Fibroblast of the conjunctiva (primary cell): ENCODE data around the gene LRMDA.
"Not testable (repeated sequence)": the region's sequence is repeated elsewhere in the genome, so short reads cannot be mapped to it uniquely, and the experiment has no call there.

Experiments
- DNase-seq: peaks from one replicate; pipeline ENCODE4 v3.0.0-alpha.2; 2010; ENCODE audit warnings: low read depth

The LRMDA gene

DNA sequence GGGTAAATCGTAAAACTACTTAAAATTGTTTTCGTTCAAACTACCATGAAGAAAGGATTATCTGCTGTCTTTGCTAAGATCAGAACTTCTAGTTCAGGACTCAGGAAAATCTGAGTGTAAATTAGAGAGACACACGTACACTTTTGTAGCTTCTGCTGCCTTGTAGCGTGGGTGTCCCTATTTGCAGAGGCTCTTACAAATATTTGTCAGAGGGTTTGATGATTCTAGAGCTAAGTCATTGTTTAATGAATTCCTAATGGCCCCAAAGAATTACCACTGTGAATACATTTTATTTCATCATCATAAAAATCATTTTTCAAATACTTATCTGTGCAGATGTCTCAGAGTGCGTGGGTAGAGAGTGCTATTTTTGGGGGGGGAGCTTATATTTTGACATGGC lies 314.9 kb downstream of the LRMDA start:
- DNase-seq = no peak

DNA sequence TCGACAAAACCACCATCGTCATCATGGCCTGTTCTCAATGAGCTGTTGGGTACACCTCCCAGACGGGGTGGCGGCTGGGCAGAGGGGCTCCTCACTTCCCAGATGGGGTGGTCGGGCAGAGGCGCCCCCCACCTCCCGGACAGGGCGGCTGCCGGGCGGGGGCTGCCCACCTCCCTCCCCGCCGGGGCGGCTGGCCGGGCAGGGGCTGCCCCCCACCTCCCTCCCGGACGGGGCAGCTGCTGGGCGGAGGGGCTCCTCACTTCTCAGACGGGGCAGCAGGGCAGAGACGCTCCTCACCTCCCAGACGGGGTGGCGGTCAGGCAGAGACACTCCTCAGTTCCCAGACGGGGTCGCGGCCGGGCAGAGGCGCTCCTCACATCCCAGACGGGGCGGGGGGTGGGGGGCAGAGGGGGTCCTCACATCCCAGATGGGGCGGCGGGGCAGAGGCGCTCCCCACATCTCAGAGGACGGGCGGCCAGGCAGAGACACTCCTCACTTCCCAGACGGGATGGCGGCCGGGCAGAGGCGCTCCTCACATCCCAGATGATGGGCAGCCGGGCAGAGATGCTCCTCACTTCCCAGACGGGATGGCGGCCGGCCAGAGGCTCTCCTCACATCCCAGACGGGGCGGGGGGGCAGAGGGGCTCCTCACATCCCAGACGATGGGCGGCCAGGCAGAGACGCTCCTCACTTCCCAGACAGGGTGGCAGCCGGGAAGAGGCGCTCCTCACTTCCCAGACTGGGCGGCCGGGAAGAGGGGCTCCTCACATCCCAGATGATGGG lies 318.9 kb downstream of the LRMDA start:
- DNase-seq = not testable (repeated sequence)

DNA sequence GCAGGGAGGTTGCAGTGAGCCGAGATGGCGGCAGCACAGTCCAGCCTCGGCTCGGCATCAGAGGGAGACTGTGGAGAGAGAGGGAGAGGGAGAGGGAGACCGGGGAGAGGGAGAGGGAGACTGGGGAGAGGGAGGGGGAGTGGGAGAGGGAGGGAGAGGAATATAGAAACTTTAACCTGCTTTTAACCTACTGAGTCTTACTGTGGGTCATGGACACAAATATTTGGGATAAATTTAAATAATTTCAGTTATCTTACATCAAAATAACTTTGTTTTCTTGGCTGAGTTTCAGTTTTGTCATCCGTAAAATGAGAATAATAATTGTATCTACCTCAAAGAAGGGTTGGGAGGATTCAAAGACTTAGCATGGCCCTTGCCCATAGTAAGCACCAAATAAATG lies 319.8 kb downstream of the LRMDA start:
- no peak for DNase-seq

DNA sequence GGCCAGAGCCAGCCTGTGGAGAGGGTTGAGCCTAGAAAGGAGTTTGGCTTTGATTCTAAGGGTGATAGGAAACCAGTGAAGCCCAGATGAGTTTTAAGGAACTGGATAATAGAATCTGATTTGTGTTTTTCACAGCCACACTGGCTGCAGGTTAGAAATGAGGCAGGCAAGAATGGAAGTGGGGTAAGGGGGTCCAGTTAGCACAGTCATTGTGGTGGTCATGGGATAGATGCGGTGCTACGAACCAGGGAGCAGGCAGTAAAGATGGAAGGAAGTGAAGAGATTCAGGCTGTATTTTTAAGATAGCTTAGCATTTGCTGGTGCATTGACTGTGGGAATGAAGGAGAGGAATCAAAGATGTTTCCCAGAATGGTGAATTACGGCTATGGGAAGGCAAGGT lies 322.2 kb downstream of the LRMDA start:
- DNase-seq = no peak

DNA sequence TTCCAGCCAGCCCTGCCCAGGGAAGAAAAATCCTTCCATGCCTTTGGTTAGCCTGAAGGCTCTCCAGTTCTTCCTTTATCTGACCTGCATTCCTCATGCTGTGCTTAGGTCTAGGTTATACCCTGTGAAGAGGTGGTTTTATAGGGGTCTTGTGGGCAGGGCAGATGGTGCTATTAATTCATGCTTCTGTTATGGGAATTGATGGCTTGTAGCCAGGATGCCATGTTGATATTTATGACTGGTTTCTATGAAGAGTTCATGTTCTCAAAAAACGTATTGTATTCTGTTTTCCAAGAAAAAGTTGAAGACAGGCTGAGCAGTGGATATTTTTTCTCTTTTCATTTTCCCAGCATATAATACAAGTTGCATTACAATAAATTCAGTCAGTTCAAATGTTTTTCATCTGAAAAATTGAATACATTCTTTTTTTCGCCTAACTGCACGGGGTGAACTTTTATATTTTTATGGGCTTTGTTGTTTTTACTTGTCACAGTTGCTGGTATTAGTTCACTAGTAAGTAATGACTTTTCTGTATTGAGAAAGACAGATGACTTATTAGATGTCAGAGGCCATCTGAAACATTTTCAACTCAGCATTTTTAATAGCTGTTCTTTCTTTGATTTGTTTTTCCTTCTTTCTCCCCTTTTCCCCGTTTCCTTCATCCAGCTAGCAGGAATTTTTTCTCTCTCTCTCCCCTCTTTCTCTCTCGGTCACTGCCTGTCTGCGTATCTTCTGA lies 322.8 kb downstream of the LRMDA start:
- no peak for DNase-seq

DNA sequence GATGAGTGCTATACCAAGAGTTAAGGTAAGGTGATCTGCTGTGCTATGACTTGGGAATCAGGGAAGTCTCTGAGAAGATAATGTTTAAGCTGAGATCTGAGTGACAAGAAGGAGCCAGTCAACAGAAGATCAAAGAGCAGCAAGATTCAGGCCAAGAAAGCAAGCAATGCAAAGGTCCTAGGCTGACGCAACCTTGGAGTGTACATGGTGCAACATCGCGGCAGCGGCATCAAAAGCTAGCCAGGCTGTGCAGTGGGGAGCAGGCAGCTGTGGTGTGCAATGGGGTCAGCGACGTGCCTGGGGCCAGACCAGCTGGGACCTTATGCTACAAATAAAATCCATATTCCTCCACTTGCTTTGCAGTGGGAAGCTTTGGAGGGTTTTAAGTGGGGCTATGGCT lies 324.1 kb downstream of the LRMDA start:
- DNase-seq = no peak

DNA sequence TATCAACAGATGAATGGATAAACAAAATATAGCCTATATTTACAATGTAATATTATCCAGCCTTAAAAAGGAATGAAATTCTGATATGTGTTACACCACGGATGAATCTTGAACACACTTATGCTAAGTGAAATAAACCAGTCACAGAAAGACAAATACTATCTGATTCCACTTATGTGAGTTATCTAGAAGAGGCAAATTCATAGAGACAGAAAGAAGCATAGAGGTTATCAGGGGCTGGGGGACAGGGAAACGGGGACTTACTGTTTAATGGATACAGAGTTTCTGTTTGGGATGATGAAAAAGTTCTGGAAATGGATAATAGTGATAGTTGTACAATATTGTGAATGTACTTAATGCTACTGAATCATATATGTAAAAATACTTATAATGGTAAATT lies 329.9 kb downstream of the LRMDA start:
- DNase-seq = no peak

DNA sequence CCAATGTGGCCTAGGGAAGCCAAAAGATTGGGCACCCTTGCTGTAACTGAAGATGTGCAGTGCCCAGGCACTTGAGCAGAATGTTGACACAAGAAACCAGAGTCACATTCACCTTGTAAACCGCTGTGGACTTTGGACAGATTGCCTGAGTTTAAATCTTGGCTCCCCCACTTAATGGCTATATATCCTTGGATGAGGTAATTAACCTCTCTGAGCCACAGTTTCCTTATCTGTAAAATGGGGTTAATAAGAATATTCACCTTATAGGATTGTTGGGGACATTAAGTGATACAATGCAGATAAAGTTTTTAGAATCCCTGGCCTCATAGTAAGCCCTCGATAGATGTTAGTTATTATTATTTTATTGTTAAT lies 331.0 kb downstream of the LRMDA start:
- DNase-seq = no peak

DNA sequence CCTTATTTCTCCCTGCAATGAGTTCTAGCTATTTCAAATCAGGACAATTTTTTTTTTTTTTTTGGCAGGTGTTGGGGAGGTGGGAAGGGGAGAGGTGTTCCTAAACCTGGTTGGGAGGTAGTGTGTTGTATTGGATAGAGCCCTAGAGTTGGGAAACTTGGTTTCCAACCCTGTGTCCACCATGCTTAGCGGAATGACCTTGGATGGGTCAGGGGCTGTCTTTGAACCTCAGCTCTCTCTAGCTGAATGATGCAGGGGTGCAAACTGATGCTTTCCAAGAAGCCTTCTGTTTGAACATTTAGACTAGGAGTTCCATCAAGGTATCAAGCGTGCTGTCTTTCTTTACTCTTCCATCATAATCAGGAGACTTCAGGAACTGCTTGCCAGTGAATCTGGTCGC lies 332.2 kb downstream of the LRMDA start:
- no peak for DNase-seq

DNA sequence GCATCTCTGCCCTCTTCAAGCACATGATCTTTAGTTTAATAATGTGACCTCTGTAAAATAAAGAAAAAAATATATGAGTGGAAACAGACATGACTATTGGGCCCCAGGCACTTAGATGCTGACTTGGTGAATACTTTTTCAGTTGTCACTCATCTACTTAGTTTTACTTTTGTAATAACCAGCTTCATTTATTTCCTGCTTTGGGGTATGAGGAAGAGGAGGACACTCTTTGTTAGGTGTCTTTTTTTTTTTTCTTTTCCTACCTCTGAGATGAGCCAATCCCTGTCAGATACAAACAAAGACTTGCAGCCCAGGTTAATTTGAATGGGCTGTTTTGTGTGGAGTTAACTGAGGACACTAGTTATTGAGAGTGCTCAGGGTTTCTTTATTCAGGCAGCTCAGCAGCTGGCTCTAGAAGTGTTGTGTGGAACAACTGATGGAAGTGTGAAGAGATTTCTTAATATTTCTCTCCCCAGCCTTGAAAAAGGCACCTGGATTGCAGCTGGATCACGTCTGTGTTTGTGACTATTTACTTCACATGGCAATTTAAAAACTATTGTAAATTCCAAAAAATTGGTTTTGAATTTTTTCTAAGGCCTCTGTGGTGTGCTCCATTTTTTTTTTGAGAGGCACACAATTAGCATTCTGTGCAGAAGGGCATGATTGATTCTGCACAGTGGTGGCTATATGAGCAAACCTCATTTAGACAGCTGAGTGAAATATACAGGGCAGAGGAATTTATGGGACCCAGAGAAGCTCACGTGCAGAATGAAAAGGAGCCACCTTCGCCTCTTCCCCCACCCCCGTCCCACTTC lies 333.8 kb downstream of the LRMDA start:
- no peak for DNase-seq

DNA sequence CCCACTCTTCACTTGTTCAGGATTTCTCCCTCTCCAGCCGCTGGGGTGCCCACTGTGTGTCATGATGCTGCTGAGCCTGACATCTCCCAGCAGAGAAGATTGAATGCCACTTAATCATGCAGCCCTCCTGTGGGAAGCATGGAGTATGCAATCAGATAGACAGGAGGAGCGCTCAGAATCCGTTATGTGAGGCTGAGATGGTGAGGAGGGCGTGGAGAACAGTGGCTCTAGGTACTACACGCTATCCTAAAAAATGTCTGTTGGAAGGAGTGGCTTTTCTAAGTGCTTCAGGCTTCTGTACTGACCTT lies 334.3 kb downstream of the LRMDA start:
- no peak for DNase-seq

DNA sequence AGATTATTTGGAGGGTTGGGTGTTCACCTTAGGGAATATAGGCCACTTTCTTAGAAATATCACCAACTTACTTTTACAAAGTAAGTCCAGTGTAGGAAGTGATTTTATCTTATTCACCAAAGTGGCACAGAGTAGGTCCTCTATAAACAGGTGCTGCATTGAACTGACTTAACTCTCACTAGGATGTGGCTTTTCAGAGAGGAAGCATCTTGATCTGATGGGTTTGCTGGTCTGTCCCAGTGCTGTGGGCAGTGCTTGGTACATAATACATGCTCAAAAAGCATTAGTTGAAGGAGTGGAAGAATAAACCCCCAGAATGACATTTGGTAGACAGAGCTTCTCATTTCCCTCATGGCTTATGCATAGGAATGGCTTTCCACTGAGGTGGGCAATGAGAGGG lies 334.7 kb downstream of the LRMDA start:
- DNase-seq = no peak

DNA sequence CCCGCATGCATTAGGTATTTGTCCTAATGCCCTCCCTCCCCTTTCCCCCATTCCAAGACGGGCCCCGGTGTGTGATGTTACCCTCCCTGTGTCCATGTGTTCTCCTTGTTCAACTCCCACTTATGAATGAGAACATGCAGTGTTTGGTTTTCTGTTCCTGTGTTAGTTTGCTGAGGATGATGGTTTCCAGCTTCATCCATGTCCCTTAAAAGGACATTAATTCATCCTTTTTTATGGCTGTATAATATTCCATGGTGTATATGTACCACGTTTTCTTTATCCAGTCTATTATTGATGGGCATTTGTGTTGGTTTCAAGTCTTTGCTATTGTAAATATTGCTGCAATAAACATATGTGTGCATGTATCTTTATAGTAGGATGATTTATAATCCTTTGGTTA lies 335.3 kb downstream of the LRMDA start:
- not testable (repeated sequence) for DNase-seq

DNA sequence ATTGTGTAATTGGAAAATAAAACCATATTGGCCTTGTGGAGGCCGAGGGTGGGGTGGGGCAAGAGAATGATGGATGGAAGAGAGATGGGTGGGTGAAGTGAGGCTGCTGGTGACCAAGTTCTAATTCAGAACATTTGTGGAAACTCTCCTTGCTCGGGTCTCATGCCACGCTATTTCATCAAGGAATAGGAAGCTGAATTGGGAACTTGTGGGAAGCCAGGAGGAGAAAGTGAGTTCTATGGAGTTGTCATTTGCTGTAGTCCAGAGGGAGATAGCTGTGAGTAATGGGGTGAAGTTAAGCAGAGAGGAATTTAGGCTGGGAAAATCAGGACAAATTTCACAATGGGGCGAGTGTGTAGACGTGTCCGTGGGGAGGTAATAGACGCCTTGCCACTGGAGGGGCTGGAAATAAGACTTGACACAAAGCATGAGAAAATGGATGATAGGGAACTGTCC lies 339.2 kb downstream of the LRMDA start:
- no peak for DNase-seq

DNA sequence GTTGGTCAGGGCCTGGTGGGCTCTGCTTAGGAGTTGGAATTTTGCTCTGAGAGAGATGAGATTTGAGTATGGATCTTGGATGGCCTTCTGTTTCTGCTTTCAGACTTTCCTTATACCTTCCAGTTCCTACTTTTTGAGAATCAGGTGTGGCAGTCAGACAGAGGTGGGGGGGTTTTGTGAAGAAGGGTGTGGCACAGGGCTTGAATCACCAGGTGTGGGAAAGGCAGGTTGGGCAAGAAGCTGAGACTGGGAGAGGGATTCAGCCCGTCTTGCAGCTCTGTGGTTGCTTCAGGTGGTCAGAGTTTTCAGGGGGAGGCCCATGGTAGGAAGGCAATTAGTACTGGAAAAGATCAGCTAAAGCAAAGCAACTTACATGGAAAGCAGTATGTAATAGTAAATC lies 340.2 kb downstream of the LRMDA start:
- no peak for DNase-seq

DNA sequence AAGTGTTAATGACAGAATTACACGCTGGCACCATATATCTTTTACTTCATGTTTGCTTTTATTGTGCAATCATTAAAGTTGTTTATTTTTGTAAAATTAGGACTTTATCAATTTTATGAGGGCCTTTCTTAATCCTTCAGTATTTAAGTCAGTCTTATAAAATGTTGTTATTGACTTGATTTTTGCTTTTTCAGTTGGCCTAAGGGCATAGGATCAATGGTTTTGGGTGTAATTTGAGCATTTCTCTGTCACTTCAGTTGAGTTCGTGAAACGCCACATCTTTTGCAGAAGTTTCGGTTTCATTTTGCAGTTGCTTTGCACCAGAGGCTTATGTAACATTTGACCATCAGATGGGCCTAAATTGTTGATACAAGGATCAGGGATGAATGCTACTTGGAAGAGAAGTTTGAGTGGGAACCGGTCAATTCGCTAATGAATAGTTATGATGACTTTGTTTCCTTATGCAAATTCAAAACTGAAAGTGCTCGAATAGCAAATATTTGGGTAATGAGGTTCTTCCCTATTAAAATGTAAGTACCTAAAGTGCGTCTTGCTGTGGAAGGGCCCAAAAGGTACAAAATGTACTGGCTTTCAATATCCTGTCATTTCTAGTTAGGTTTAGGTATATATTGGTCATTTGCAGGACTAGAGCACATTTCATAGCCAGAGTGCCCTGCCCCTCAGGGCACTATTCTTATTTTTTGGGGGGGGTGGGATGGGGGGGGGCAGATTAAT lies 340.9 kb downstream of the LRMDA start:
- peak; percentile 18 for DNase-seq

DNA sequence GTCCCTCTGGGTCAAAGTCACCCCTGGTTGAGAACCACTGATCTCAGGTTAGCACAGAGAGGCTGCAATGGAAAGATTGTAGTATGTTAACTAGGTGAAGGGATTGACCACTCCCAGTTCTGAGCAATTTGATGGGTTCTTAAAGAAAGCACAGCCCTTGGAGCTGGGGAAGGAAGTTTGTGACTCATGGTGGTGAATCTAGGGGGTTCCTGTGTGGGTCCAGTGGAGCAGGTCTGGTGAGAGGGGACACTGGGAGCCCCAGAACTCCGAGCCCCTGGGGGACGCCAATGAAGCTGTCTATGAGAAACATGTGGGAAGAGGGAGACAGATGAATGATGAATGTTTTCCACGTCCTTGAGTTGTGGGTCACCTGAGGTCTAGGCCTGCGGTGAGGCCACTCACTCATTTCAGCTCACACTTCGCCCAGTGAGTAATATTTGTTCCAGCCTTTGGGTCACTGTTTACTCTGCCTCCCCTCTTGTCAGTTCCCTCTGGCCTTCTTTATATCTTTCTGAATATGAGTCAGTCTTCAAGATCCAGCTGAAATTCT lies 341.9 kb downstream of the LRMDA start:
- peak; percentile 28 for DNase-seq

DNA sequence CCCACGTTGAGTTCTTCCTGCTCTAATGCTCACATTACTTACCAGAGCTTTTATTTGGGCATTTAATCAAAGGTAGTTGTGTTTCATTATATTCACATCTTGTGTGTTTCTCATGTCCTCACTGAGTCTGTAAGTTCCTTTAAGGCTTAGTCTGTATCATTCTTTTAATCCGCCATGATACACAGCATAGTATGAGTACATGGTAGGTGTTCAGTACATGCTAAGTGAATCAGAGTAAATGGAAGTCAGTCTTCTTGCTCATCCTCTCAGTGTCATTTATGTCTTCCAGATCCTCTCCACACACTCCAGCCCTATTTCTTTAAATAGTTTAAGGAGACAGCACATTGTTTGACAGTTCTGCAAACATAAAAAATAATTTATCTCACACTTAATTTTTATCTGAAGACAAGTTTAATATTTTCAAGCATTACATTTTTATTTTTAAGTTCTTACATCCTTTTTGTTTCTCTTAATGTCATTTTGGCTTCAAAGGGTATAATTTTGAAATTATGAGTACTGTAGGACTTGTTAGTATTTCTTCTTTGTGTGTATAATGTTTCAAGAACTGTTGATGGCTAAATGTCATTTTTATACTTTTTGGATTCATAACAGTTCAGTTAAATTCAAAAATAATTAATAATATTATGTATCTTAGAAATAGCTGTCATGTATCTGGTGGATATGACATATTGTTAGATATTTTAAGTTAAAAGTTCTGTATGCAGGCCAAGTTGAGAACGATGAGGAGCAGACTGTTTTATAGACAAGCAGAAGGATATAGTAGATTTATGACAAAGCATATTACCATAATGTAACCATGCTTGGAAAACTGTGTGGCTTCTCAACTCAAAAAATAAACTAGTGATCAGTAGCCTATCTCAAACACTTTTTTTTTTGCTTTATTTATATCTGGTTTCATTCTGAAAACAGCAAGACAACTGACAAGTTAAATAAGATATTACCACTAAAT lies 342.7 kb downstream of the LRMDA start:
- DNase-seq = no peak

DNA sequence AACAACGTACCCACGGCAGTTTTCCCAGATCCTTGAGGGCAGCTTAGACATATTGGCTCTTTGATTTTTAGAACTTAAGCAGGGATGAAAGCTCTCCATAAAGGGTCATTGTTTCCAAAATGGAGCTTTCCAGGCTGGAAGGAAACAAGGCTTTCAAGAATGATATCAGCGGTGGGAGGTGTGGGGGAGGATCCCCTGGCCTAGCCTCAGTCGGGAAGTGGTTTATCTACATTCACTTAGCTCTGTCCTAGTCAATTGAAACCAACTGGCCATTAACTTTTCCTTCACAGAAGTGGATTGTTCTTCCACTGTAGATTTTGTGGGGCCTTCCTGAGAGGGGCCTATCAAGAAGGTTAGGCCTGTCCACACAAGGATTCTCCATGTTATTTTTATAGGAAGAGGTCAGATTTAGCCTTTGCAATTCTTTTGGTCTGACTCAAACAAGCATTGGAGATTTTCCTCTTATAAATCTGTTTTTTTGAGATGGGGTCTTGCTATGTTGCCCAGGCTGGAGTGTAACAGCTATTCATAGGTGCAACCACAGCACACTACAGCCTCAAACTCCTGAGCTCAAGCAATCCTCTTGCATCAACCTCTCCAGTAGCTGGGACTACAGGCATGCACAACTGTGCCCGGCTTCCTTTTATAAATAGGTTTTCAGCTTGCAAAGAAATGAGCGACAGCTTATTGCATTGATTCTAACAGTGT lies 343.5 kb downstream of the LRMDA start:
- DNase-seq = no peak
